HG02870 (cell line): ENCODE results near the gene HIPK2.

Source experiments
- ATAC-seq: cut with Tn5 transposase; IDR thresholded peaks from one replicate; pipeline ENCODE4 v1.9.1; 2021; ENCODE audit warnings: mild to moderate bottlenecking, moderate library complexity; ENCODE audit not compliant: unreplicated experiment

HIPK2 gene

DNA sequence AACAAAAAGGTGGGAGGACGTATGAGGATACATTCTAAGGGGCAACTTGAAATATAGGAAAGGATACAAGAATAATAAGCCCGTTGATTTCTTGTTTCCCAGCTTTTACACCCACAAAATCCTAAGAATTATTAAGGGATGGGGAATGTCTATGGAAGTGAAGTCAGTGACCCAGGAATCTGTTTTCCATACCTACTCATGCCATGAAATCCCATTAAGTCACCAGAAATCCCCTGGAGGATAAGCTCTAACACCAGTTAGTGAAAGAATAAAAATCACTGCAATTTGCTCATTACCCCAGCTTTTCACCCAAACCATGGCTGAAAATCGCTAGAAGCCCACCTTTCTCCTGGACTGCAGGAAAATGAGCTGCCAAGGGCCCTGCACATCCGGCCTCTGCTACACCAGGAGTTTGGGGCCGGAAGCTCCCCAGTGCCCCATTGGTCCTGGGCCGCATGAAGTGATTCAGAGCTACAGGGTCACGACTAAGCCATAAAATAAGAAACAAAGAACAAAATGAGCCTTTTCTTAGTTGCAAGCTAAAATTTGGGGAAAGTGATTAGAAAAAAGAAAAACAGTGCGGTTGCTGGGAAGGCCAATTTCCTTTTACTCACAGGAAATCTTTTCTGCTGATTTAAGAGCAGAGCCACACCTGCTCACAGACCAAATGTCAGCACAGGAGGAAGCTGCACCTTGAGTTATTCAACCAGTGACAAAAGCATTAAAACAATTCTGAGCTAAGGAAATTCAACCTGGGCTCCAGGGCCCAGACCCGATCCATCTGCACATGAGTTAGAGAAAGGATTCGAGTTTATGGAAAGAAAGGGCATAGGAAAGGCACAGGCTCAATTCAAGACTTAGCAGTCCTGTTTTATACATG, 40.3 kb downstream of the HIPK2 start:
- ATAC-seq, result no peak

DNA sequence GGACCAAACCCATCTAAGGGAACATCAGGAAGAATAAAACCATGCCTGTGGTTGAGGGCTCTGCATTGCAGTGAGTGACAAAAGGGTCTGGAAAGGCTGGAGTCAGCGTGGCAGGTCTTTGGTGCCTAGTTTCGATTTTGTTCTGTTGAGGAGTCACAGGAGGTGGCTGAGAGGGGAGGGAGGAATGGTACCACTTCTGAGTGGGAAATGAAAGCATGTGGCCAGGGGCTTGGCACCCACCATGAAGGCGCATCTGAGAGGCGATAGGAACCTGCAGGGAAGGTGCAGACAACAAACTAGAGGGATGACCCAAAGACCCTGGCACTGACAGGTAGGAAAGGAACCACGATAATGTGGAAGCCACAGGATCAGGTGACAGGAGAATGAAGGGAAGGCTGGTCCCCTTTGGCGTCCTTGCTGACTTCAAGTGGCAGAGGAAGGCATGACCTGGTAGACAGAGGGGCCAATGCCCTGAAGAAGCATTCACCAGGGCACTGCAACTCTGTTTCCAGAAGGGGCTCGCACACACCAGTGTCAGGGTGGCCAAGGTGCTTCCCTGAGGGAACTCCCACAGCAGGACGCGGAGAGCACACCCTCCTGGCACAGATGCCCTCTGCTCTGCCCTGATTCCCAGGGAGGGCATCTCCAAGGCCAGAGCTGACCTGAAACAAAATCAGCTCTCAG, 41.7 kb downstream of the HIPK2 start:
- no peak for ATAC-seq

DNA sequence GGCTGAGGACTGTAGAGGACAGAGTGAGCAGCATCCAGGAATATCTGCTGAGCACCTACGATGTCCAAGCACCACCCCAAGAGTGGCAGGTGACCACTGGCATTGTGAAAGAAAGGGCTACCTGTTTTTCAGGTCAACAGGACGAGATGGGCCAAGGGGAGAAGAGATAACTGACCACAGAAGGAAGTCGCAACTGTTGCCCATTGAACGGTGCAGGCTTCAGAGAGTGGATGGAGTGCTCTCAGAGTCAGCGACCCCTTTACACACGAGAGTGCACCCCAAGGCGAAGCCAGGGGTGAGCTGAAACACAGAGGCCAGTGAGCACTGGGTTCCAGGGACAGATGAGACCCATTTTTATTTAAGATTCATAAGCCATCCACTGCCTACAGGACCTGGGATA, 42.3 kb downstream of the HIPK2 start:
- ATAC-seq, result no peak

DNA sequence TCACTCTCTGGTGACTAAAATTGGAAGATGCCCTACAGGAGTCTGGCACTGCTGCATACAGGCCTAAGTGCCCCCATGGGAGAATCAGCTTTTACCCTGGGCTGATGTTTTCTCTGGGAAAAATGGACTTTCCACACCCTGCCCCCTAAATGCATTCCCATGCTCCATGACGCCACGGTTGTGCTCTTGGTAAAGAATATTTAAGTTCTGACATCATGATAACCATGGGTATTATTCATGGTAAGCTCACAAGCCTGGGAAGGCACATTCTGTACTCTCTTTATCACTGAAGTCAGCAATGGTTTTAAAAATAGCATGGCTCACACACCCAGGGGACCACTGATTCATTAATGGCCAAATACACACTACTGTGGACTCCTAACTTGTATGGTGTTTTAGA, 43.4 kb downstream of the HIPK2 start:
- no peak for ATAC-seq

DNA sequence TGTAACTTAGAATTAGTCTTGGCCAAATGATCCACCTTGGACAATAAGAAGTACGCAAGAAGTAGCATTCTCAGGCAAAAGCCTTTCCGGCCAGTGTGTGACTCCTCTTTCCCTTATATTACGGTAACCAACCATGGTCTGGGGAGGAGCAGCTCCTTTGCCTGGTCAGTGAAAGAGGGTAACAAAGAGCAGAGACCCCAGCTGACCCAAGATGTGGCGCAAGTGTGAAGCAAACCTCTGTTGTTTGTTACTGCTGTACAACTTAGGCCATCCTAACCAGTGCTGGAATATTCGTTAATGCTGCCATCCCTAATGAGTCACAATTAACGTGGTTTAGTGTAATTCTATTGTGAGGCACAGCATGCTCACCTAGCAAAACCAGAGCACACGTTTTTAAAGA, 44.0 kb downstream of the HIPK2 start:
- no peak for ATAC-seq

DNA sequence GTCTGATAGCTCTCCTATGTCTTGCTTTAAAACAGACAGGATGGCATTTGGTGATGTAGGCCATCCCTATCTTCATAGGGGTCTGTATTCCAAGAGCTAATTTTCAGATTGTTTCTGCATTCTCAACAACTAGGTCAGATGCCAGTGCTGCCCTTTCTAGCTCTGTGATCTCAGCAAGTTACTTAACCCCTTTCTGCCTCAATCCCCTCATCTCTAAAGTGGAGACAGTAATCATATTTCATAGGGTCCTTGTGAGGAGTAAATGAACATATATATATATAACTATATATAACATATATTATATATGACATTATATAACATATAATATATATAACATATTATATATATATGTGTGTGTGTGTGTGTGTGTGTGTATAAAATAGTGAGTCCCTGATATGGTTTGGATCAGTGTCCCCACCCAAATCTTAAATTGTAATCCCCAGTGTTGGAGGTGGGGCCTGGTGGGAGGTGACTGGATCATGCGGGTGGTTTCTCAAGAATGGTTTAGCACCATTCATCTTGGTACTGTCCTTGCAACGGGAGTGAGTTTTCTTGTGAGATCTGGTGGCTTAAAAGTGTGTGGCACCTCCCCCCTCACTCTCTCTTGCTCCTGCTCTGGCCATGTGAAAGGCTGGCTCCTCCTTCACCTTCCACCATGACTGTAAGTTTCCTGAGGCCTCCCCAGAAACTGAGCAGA, 45.2 kb downstream of the HIPK2 start:
- ATAC-seq, result no peak

DNA sequence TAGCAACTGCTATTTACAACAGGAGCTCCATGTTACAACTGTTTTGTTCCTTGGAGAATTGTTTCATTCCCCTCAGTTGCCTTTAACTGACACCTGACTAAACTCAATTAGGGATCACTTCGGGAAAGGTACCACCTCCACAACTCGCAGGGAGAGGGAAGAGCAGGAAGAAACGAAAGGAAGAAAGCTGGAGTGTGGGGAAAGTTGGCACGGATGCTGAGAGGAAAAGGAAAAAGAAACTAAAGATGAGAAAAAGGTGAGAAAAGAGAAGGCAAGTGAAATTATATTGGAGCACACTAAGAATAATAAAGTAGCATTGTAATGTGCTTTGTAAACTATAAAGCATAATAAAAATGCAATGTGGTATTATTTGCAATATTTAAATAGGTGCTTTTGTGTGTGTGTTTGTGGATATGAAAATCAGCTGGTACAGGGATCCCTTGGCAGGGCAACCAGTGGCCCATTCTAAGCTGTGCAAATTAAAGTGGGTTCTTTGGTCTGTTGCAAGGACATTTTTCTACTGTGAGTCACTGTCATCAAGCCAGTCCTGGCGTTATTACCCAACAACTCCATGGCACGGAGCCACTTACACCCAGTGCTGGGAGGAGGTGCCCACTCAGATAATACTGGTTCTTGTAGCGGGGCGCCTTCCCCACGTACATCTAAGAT, 45.9 kb downstream of the HIPK2 start:
- ATAC-seq, result no peak

DNA sequence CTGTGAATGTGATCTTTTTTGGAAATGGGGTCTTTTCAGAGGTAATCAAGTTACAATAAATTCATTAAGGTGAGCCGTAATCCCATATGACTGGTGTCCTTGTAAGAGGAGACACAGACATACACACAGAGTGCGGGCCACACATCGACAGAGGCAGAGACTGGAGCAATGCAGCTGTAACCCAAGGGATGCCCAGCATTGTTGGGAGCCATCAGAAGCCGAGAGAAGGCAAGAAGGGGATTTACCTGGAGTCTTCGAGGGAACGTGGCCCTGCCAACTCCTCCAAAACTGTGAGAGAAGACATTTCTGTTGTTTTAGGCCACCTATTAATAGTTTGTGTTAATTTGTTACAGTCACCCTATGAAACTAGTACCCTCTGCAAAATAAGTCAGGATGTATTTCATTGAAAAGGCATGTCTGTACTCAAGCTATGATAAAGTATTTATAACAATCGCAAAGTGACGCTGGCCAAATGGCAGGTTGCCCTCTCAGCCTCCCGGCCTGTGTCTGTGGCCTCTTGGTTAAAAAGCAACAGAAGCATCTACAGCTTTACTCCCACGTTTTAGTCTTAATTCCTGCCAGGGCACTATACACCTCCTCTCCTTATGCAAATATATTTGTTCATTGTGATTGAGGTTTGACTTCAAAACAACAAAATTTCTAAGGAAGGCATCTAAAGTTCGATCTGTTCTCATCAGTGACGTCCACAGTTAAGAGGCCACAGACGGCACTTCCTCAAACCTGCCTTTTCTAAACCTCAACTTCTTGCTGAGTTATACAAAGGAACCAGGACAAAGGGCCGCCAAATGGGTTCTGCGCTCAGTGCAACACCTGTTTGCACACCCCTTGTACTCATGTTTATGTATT, 46.8 kb downstream of the HIPK2 start:
- peak; percentile 77 for ATAC-seq

DNA sequence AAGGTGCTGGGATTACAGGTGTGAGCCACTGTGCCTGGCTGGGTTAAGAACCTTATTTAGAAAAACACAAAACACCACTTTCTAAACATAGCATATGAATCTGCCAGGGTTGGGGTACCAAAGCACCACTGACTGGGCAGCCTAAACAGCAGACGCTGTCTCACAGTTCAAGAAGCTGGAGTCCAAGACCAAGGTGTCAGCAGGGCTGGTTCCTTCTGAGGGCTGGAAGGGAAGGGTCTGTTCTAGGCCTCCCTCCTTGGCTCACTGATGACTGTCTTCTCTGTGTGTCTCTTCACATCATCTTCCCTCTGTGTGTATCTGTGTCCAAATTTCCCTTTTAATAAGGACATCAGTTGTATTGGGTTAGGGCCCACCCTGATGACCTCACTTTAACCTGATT, 49.6 kb downstream of the HIPK2 start:
- no peak for ATAC-seq

DNA sequence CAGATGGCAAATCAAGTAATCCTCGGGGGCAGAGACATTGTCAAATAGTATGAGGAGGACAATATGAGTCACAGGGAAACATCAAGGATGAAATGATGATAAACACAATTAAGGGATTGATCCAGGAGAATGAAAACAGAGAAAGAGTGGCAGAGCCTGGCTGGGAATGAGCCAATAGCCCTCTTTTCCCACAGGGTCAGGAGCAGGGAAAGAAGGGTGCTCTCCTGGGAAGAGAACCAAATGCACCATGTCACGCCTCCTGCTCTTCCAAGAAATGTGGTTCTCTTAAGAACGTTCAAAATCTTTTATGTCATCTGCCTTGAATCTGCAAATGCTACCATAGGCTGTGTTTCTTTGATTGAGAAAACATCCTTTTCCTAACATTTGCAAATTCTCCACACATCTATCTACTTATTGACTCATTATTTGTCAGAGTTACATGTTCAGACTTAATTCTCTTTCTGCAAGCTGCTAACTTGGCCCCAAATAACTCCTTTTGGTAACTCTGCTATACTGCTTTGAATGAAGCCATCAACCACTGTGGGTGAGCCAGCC, 50.6 kb downstream of the HIPK2 start:
- no peak for ATAC-seq

DNA sequence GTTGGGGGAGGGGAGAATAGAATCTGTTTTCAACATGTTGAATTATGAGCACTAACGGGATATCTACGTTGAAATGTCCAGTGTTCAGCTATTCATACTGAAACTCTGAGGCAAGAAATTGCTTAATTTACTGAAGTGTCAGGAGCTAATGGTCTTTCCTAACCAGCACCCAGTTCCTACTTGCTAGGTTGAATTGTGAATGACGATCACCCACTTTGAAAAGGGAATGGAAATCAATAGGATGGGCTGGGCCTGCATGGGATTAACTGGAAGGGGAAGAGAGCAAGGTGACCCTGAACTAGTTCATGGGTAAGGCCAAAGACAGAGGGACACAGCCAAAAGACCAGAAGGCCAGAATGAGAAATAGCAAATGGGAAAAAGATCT, 51.3 kb downstream of the HIPK2 start:
- ATAC-seq, result no peak

DNA sequence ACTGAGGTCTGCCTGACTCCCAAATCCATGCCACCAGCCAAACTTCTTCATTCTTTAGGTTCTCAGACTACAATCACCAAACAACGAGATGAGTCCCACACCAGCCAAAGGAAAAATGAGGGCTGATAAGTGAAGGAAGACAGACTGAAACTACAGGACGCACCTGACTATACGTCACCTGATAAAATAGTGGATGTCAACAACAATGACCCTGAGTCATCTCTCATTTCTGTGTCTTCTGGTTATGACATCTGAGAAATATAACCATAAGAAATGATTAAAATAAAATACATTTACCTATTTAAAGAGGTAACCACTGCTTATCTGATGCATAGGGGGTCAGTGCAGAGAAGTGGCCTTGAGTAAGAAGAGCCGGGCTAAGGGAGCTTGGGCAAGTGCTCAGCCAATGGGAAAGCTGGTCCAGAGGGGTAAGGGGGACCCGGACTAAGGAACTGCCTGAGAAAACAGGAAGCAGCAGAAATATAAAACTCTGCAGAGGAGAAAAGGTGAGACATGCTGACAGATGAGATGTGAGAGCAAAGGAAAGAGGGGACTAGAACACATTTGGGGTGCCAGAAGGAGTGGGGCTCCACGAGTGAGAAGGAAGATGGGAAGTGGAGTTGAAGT, 51.8 kb downstream of the HIPK2 start:
- ATAC-seq, result no peak

DNA sequence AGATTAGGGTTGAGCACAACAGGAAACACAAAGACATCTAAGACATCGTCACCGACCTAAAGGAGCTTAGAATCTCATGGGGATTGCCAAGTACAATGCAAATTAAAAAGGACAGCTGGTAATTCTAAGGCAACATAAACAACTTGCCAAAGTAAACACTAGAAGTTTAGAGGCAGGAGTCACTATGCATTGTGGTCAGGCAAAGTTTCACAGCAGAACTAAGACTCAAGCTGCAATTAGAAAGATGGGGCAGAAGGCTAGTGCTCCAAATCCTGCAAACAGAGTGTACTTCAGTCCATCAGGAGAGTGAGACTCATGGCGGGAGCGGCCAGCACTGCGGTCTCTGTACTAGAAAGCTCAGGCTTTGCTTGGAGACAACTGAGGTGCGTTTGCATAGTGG, 52.7 kb downstream of the HIPK2 start:
- peak; percentile 69 for ATAC-seq

DNA sequence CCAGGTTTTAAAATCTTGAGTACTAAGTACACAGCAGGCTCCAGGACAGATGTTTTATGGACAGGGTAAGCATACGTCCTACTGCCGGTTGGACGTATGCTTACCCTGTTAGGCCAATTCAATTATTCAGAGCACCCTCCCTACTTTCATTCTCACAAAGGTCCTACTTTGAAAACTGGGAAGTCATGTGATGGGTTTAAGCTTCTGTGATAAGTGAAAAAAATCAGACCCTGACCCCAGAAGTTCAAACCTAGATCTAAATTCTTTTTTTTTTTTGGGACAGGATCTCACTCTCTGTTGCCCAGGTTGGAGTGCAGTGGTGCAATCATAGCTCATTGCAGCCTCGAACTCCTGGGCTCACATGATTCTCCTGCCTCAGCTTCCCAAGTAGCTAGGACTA, 55.2 kb downstream of the HIPK2 start:
- ATAC-seq, result no peak

DNA sequence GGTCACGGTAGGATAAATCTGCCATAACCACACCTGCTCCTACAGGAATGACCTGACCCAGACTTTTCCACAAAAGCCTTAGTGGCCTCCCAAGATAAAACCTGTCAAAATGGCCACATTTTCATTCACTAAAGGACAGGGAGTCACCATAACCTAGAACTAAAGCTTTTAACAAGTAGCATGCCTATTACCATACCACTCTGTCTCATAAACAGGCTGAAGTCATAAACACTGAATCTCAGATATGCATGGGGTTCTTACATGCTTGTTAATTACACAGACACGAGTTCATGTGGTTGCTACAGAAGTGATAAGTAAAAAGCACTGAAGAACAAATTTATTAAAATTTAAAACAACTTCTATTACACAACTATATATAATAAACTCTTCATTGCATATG, 56.0 kb downstream of the HIPK2 start:
- no peak for ATAC-seq

DNA sequence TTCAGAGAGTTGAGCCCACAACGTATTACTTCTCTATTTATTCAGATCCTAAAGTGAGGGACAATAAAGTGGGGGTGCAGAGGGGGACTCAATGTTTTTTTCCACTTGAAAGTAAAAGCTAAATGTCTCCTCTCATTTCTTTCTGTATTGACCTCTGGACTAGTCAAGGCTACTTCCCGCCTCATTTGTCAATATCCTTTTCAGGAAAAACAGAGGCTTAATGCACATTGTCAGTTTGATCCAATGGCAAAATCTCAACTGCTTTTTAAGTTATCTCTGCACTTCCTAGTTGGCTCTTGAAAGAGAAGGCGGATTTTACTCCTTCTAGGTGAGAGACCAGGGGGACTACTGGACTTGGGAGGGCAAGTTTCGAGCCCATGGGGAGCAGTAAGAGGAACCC, 56.4 kb downstream of the HIPK2 start:
- no peak for ATAC-seq

DNA sequence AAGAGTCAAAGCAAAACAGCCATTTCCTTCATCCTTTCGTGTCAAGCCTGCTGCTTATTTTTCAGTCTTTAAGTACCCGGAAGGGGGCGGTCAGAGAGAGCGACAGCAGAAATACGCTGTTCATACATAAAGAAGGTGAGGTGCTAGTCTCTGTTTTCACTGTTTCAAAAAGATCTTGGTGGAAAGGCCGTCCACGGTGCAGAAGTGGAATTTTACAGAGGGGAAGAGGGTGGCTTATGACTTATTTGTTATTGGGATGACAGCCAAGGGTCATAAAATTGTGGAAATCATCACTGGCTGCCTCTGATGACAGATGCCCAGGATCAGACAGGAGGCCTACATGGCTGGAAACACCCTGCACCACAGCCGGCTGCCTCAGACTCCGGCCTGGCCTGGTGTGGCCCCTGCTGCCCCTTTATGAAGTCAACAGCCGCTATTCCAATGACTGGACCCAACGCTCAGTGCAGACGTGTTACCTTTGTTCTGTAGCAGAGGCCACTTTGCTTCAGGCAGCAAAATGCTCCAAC, 57.0 kb downstream of the HIPK2 start:
- ATAC-seq, result peak; percentile 49

DNA sequence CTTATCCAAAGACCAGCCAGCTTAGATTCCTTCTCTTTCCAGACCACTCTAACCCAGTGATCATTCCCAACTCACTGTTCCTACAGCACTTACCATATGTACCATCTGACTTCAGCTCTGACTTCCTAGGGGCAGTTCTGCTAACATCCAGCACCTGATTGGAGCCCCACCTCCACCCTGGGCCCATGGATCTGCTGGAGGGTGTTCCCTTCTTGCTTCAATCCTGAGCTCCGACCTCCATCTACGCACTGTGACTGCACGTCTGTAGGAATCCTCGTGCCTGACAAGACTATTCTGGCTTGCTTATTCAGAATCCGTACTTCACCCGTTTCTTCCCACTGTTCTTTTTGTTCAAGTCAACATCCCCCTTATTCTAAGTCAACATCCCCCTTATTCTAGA, 57.6 kb downstream of the HIPK2 start:
- no peak for ATAC-seq

DNA sequence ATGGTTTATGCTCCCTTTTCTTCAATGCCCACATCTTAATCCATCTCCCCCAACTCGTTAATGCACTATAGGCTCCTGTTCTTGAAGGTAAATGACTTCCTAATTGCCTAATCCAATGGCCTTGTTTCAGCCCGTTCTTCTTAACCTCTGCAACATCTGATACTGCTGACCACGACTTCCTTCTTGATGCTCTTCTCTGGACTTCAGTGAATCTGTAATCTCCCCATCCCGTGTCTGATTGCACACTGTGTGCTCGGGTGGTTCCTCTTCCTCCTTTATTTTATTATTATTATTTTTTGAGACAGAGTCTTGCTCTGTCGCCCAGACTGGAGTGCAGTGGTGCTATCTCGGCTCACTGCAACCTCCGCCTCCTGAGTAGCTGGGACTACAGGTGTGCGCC, 58.9 kb downstream of the HIPK2 start:
- no peak for ATAC-seq
